ENCODE measurements around the gene COL15A1.

The COL15A1 gene

DNA sequence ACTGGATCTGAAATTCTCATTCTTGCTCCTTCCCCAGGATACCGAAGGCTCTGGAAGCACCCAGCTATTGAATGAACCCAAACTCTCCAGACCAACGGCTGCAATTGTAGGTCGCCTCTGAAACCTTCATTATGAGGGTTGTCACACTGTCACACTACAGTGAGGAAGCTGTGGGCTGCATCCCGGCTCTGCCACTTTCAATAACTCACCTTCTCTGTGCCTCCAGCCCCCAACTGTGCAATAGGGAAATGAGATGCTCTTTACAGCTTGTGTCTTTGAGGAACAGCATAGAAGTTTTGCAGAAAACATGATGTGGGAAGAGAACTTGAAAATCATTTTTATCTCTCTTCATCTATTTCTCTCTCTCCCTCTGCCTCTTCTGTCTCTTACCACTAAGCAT is 91.6 kb downstream of the COL15A1 start:
- no peak for DNase-seq (ENCODE audit: low read depth)
- no peak overlapping the region for H3K4me3 ChIP-seq (ENCODE audit: low read depth, low read length)
- TF ChIP-seq, protein P1, sequence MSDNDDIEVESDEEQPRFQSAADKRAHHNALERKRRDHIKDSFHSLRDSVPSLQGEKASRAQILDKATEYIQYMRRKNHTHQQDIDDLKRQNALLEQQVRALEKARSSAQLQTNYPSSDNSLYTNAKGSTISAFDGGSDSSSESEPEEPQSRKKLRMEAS (IDR thresholded peaks at IDR 0.05; ENCODE audit: low read depth, low read length), result no peak
- TF ChIP-seq POLR2A (IDR thresholded peaks at IDR 0.05; ENCODE audit: extremely low read depth, insufficient read length), result no peak
- TF ChIP-seq, protein P2, sequence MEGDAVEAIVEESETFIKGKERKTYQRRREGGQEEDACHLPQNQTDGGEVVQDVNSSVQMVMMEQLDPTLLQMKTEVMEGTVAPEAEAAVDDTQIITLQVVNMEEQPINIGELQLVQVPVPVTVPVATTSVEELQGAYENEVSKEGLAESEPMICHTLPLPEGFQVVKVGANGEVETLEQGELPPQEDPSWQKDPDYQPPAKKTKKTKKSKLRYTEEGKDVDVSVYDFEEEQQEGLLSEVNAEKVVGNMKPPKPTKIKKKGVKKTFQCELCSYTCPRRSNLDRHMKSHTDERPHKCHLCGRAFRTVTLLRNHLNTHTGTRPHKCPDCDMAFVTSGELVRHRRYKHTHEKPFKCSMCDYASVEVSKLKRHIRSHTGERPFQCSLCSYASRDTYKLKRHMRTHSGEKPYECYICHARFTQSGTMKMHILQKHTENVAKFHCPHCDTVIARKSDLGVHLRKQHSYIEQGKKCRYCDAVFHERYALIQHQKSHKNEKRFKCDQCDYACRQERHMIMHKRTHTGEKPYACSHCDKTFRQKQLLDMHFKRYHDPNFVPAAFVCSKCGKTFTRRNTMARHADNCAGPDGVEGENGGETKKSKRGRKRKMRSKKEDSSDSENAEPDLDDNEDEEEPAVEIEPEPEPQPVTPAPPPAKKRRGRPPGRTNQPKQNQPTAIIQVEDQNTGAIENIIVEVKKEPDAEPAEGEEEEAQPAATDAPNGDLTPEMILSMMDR (IDR thresholded peaks at IDR 0.05; ENCODE audit: low read depth, low read length), result no peak
- TF ChIP-seq MYC (IDR thresholded peaks at IDR 0.05; ENCODE audit: low read depth, low read length), result no peak

DNA sequence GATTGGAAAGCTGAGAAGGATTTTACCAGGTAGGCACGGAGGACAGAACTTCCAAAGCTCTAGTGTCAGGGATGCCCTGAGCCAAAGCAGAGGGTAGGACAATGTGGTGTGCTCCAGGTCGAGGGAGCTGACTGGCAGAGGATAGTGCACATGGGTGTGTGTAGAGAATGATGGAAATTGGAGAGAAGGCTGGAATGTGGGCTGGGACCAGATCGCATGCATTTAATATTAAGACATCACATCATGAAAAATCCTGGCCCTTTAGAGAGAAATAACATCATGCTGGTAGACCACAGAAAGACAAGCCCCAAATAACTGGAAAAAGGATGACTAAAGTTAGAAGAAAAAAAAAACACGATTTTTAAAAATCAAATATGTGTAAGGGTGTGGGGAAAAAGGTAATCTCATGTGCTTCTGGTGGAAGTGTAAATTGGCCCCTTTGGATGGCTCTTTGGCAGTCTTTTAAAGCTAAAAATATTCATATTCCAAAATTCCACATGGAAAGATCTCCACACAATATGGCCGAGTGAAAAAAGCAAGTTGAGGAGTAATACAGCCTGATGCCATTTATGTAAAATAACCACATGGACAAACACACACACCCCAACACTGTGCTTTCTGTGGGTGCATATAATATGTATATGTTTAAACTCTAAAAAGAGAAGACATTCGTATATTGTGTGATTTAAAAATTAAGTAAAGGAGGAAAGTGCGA is 94.2 kb downstream of the COL15A1 start:
- DNase-seq (ENCODE audit: low read depth), result no peak
- no peak overlapping the region for H3K4me3 ChIP-seq (ENCODE audit: low read depth, low read length)
- TF ChIP-seq, protein P1 (IDR thresholded peaks at IDR 0.05; ENCODE audit: low read depth, low read length), result no peak

DNA sequence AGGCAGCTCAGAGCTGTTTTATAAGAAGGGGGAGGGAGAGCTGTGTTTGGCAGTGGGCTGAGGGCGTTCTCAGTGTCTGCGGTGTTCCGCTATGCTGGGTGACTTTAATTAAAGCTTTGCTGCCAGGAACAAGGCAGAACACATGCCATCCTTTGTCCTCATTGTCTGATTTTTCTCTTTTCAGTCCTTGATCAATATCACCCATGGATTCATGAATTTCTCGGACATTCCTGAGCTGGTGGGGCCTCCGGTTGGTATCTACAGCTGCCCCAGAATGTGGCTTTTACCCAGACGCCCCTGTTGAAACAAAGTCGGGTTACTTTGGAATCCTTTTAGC is 94.7 kb downstream of the COL15A1 start:
- no peak overlapping the region for H3K4me3 ChIP-seq (ENCODE audit: low read depth, low read length)
- no peak for TF ChIP-seq MYC (IDR thresholded peaks at IDR 0.05; ENCODE audit: low read depth, low read length)
- TF ChIP-seq, protein P1 (IDR thresholded peaks at IDR 0.05; ENCODE audit: low read depth, low read length), result no peak
- TF ChIP-seq, protein P2 (IDR thresholded peaks at IDR 0.05; ENCODE audit: low read depth, low read length), result no peak
- TF ChIP-seq POLR2A (IDR thresholded peaks at IDR 0.05; ENCODE audit: extremely low read depth, insufficient read length), result no peak
- DNase-seq (ENCODE audit: low read depth), result no peak

DNA sequence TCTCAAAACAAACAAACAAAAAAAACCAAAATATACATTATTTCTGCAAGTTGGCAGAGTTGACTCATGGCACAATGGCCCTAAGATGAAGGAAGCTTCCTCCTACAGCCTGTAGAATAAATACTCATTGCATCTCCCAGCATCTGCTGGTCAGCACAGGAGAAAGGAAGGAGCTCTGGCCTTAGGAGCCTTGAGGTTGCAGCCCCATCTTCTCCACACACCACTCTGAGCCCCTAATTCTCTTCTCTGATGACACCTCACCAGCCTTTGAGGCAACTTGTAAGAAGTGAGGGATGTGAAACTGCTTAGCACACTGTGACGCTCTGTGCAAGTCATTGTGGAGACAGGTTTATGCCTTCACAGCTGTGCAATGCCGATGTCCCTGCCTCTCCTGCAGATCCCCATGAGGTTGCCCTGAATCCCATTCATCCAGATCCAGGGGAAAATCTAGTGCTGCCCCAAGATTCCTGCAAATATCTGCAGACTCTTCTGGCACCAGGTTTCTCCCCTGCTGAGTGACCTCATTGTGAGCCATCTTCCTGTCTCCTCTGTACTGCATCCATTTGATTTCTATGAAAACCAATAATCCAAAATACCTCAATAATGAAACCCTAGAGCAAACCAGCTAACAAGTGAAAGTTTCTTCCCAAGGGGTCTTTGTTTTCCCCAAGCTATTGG is 95.9 kb downstream of the COL15A1 start:
- TF ChIP-seq MYC (IDR thresholded peaks at IDR 0.05; ENCODE audit: low read depth, low read length) (no peak), POLR2A (IDR thresholded peaks at IDR 0.05; ENCODE audit: extremely low read depth, insufficient read length) (no peak)
- TF ChIP-seq, protein P1 (IDR thresholded peaks at IDR 0.05; ENCODE audit: low read depth, low read length), result no peak
- TF ChIP-seq, protein P2 (IDR thresholded peaks at IDR 0.05; ENCODE audit: low read depth, low read length), result no peak
- no peak overlapping the region for H3K4me3 ChIP-seq (ENCODE audit: low read depth, low read length)
- peak; percentile 62 for DNase-seq (ENCODE audit: low read depth)

DNA sequence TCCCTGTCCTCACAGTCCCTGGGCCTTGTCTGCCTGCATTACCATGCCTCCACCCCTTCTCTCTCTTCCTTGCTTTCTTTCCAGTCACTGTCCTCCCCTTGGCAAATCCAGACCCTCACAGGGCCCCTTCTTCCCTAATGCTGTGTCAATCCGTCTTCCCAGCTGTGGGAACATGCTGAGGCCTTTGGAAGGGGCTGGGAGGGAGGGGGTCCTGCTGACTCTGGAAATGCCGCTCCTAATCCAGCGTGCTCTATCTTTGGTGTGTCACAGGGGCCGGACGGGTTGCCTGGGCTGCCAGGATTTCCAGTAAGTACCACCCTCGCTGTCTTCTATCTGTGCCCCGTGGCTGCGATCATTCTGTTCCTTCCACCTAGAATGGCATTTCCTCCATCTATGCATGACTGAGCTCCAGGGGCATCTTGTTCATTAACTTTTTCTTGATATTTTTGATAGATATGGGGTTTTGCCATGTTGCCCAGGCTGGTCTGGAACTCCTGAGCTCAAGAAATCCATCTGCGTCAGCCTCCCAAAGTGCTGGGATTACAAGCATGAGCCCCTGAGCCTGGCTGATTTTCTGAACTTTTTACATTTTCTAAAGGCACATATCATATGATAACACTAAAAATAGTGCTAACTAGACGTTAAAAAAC is 96.7 kb downstream of the COL15A1 start:
- no peak overlapping the region for H3K4me3 ChIP-seq (ENCODE audit: low read depth, low read length)
- no peak for DNase-seq (ENCODE audit: low read depth)
- TF ChIP-seq MYC (IDR thresholded peaks at IDR 0.05; ENCODE audit: low read depth, low read length) (no peak), POLR2A (IDR thresholded peaks at IDR 0.05; ENCODE audit: extremely low read depth, insufficient read length) (no peak)
- TF ChIP-seq, protein P2 (IDR thresholded peaks at IDR 0.05; ENCODE audit: low read depth, low read length), result no peak
- TF ChIP-seq, protein P1 (IDR thresholded peaks at IDR 0.05; ENCODE audit: low read depth, low read length), result no peak
